ENCODE results near the gene PAQR9.

PAQR9 gene

DNA sequence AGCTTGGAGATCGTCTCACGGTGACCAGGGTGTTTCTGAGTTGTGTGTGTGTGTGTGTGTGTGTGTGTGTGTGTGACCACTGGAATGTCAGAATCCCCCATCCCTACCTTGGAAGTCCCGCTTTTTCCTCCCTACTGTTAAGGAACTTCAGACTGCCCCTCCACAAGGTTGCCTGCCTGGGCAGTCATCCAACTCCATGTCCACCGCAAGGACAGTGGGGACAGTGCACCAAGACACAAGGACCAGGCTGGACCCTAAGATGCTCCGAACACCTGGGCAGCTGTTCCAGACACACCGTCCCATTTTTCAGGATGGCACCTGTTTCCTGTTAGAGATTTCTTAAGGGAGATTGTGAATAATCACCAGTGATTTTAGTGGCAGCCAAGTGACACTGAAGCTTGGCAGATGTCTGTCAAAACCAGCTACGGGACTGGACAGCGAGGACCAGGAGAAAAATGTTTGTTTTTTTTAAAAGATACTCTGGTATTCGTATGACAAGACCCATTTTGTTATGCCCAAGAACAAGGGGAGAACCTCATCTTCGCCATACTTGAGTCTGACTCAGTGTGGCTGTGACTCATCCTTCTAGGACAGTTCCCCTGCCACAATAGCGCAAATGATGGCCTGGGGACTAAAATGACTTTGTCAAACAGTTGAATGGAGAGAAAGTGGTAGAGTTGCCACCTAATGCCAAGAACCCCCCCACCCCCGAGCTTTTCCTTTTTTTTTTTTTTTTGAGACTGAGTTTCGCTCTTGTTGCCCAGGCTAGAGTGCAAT is 15.5 kb downstream of the PAQR9 start:
- DNase-seq: no peak

- no peak for DNase-seq
Observed at GRCh38 chr3:142947352-142947751, 16.1 kb downstream of the PAQR9 start.

- DNase-seq: no peak
Observed at GRCh38 chr3:142946861-142947260, 16.6 kb downstream of the PAQR9 start.

DNA sequence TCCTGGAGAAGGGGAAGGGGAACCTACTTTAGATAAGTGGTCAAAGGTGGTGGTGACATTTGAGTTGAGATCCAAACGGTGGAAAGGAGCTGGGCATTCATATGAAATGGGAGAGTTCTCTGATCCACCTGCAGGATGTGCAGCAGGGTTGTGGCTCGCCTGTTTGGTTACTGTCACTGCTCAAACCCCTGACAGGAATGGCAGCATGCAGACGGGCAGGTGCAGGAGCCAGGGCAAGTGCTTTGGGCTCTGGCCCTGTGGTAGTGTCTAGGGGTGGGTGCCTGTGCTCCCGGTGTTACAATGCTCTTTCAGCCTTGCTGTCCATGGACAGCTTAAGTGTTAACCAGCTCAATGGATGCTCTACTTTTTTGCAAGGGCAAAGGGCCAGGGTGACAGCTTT is 18.5 kb downstream of the PAQR9 start:
- no peak for DNase-seq

DNA sequence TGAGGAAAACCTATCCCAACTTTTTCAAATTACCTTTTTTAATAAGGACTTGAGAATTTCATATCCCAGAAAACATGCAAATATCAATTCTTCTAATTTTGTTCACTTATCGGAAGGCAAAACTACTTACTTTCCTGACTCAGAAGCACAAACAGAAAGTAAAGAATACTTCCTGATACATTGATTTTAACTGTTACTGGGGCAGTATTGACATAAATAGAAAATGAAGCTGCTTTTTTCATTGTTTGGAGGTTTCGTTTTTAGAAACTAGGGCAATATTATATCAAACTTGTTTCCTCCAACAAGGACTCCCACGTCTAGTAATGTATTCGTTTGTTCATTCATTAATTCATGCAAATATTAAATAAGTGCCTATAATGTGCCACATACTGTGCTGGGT is 19.1 kb downstream of the PAQR9 start:
- no peak for DNase-seq

DNA sequence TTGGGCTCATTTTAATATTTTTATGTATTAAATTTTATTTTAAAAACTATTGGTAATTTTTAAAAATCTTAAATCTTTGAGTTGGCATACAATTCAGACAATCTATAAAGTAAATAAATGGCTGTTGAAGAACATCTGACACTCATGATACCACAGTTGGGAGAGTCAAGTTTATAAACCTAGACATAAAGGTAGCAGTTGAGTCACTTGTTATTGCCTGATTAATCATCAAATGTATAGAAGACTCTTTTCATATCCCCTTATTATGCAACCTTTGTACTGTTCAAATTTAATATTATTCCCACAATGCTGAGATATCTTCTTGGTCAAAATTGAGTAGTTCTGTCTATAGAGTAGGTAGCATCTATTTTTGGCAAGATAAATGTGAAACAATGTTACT is 19.6 kb downstream of the PAQR9 start:
- DNase-seq: no peak

GRCh38 chr3:142943349-142943748 is 20.1 kb downstream of the PAQR9 start:
- DNase-seq: no peak

- DNase-seq: no peak
Observed at GRCh38 chr3:142941373-142942123, 21.9 kb downstream of the PAQR9 start.

GRCh38 chr3:142940472-142940871 is 23.0 kb downstream of the PAQR9 start:
- DNase-seq: no peak

DNA sequence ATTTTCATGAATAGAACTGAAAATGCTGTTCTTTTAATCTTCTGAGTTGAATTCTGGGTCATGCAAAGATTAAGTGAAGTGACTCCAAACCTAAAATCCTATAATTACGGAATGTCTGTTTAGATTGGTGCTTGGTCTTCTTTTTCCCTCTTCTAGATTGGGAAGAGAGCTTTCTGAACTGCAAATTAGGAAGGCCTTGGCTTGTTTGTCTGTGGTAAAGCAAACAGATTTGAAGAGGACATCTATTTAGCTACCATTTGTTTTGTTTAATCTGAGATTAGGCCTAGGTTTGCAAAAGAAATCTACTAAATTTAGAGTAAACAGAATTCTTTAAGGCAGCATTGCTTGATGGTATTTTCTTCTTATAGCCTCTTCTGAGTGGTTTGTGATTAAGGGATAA is 23.5 kb downstream of the PAQR9 start:
- DNase-seq: no peak

GRCh38 chr3:142935963-142936362 is 27.5 kb downstream of the PAQR9 start:
- DNase-seq: no peak

GRCh38 chr3:142934887-142935269 is 28.6 kb downstream of the PAQR9 start:
- no peak for DNase-seq

- no peak for DNase-seq
Observed at GRCh38 chr3:142934128-142934886, 29.2 kb downstream of the PAQR9 start.

DNA sequence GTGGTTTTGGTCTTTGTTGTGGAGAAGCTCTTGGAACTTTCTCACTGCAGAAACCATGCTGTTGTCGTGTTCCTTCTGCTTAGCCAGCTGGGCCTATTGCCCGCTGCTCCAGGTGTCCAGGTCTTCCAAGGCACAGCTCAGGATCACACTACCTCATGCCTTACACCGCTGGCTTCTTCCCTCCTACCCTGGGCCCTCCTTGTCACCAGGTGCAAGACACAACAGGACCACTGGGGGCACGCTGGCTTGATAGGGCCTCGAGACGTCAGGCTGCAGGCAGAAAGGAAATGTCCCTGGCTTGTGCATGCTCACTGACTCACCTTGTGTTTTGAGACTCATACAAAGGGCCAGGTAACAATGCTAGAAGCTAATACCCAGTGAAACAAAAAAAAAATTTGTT is 32.3 kb downstream of the PAQR9 start:
- no peak for DNase-seq

DNA sequence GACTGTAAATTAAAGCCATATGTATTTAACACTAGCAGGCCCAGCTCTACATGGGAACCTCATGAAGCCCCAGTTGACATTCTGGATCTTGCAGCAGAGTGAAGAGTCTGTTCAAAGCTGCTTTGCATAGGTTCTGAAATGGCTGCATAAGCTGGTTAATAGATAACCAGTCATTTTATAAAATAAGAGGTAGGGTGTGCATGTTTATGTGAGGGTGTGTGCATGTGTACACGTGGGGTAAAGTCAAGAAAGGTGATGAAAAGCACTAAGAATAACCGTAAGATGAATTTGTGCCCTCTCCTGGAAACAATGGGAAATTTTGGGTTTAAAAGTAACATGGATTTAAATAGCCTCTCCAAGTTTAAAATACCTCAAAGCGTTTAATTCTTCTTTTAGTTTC is 33.0 kb downstream of the PAQR9 start:
- no peak for DNase-seq

GRCh38 chr3:142929890-142930289 is 33.6 kb downstream of the PAQR9 start:
- no peak for DNase-seq

- DNase-seq: no peak
Observed at GRCh38 chr3:142929109-142929508, 34.4 kb downstream of the PAQR9 start.

DNA sequence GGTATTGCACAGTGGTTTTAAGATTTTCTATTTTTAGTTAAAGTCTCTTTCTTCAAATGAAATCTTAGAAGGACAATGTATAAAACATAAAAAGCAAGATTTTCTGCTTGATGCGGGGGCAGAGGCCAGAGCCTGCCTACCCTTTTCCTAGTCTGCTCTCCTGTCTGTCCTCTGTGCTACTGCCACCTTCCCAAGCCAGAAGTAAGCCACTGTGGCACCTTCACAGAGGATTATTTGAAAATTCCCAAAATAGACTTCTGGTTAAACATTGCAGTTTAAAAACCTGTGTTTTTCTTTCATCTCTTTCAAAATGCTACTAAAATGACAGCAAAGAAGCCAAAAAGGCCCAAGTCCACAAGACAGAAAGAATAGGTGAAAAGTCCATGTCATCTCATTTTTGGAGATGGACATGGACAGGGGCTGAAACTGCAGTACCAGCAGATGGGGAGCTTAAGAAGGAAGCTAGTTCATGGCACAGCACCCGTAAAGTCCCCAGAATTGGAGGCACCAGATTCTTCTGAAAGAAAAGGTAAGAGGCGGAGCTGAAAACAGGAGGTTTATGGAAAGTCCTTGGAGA is 37.0 kb downstream of the PAQR9 start:
- no peak for DNase-seq

DNA sequence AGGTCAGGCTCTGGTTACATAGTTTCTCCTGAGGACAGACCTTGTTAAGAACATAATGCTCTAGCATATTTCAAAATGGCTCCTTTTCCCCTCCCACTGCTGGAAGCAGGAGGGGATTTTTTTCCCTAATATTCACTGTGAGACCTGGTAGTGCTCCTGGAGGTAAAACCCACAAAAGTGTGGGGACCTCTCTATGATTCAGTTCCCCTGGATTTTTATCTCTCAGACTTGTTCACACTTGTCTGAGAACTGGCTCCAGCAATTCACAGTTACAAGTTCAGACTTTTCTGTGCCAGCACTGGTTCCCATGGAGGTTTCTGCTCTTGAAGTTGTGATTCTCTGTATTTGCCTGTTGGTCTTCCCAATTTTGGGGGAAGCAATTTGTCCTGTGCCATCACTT is 38.3 kb downstream of the PAQR9 start:
- no peak for DNase-seq

DNA sequence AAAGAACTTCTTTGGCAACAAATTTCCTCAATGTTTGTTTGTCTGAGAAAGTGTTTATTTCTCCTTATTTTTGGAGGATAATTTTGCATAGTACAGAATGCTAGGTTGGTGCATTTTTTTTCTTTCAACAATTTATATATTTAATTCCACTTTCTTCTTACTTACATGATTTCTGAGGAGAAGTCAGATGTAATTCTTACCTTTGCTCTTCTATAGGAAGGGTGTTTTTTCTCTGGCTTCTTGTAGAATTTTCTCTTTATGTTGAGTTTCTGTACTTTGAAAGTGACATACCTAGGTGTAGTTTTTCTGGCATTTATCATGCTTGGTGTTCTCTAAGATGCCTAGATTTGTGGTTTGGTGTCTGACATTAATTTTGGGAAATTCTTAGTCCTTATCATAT is 39.8 kb downstream of the PAQR9 start:
- no peak for DNase-seq

DNA sequence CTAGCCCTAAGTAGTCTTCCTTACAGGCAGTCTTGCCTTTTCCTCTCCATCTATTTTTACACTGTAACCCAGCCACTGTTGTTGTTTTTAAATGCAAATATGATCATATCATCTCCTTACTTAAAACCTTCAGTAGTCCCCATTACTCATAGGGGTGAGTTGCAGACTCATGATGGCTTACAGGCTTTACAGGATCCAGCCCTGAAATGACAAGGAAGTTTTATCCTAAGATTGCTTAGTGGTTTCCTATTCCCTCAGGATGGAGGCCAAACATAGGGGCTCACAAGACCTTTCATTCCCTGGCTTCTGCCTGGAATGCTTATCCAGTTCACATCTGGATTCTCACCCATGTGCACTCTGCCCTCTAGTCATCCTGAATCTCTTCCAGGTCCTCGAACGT is 46.9 kb downstream of the PAQR9 start:
- no peak for DNase-seq

DNA sequence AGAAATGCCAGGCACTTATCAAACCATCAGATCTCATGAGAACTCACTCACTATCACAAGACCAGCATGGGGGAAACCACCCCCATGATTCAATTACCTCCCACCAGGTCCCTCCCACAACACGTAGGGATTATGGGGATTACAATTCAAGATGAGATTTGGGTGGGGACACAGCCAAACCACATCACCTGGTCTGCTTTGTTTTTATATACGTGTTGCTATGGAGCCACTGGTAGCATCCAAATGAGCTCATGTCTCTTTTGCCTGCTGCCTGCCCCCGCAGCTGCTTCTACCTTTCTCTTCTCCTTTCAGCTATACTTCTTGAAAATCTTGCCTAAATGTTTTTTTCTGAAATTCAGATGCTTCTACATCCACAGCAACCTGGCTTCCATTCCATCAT is 47.8 kb downstream of the PAQR9 start:
- no peak for DNase-seq

DNA sequence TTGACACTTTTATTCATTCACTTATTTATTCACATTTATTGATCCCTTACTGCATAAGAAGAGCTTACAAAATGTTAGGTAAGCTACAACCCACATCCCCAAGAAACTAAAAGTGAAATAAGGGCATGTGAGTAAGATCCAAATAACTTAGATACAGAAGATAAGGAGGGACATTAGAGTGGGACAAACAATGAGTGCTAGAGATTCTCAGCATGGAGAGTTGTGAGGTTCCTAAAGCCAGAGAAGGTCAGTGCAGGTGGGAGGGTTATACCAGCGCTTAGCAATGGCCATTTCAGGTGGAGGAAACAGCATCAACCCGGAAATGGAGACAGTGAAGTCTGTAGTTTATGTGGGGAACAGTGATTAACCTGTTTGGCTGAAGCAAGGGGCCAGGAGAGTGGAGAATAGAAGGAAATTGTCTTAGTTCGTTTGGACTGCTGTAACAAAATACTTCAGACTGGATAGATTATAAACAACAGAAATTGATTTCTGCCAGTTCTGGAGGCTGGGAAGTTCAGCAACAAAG is 49.1 kb downstream of the PAQR9 start:
- no peak for DNase-seq

All from NCI-H2081 treated with DMSO at 0.1 percent for 48 hours (cell line).